Upper lobe of left lung (tissue), 6 donors: ENCODE data around the gene RASGRP4. TPM values are rescaled to one million over a fixed set of nuclear protein-coding genes. Genes with fewer than 3 reads are reported as not detected.
"Not testable (repeated sequence)": the region's sequence is repeated elsewhere in the genome, so short reads cannot be mapped to it uniquely, and the experiment has no call there.

Experiments used
- ATAC-seq, 2 donors: fragments of 200-7000 bp; cut with Tn5 transposase; one replicate each; pipeline ENCODE4 v1.9.1; 2022; ENCODE audit warnings: mild to moderate bottlenecking in 2 of 2, moderate library complexity in 2 of 2; ENCODE audit not compliant: low FRiP score in 2 of 2
- DNase-seq, 2 donors: peaks; one replicate each; pipeline ENCODE4 v3.0.0-alpha.2; 2019 to 2020
- H3K27ac ChIP-seq, 4 donors: fragments of 200-600 bp; sonication (generic); one replicate each; pipeline ENCODE4 v1.5.1; 2016 to 2019
- H3K27me3 ChIP-seq, 4 donors: fragments of 200-600 bp; sonication (generic); one replicate each; pipeline ENCODE4 v1.5.1; 2017 to 2019
- H3K36me3 ChIP-seq, 4 donors: fragments of 200-600 bp; sonication (generic); one replicate each; pipeline ENCODE4 v1.5.1; 2016 to 2019
- H3K4me1 ChIP-seq, 4 donors: fragments of 200-600 bp; sonication (generic); one replicate each; pipeline ENCODE4 v1.5.1; 2018 to 2019
- H3K4me3 ChIP-seq, 4 donors: fragments of 200-600 bp; sonication (generic); one replicate each; pipeline ENCODE4 v1.5.1; 2017 to 2019; ENCODE audit warnings: mild to moderate bottlenecking in 2 of 4, moderate library complexity in 1 of 4
- H3K9me3 ChIP-seq, 4 donors: fragments of 200-600 bp; sonication (generic); one replicate each; pipeline ENCODE4 v1.5.1; 2018 to 2019
- EP300 ChIP-seq, 4 donors: sonication (generic); formaldehyde crosslinking; IDR thresholded peaks; one replicate each; pipeline ENCODE4 v1.5.1; 2017; ENCODE audit warnings: antibody characterized with exemption in 4 of 4, control low read depth in 2 of 4
- POLR2A ChIP-seq, 4 donors: fragments of 450-650 bp; IDR thresholded peaks; one replicate each; pipeline ENCODE4 v1.5.1; 2016 to 2017; ENCODE audit warnings: antibody characterized with exemption in 4 of 4, mild to moderate bottlenecking in 2 of 4
- POLR2AphosphoS5 ChIP-seq, 2 donors: sonication (generic); formaldehyde crosslinking; IDR thresholded peaks; one replicate each; pipeline ENCODE4 v1.5.1; 2017; ENCODE audit warnings: antibody characterized with exemption in 2 of 2
- WGBS, 2 donors: methylation state at CpG; one replicate each; pipeline ENCODE4 v1.1.5; 2017 to 2018; 5-methylcytosine and 5-hydroxymethylcytosine counted together
- total RNA-seq, 6 donors: library from RNA; depleted of rRNA in 4 of 6; stranded (reverse); fragments of >200 nt in 4 of 6; gene quantifications; one replicate each; pipeline versions ENCODE4 v1.1.0 to v1.2.1, GENCODE V29; 2016 to 2021
- TF ChIP-seq, protein P1 (sequence below), 6 experiments: fragments of 450-650 bp in 4 of 6; fragments of 200-600 bp in 2 of 6; sonication (generic) in 2 of 6; IDR thresholded peaks; one replicate each; pipeline ENCODE4 v1.5.1; 2016 to 2019; ENCODE audit warnings: antibody characterized with exemption in 6 of 6
- donor health status: DM: no; HTN: no; CAD: no; lungs with moderate emphysema.
- donor health status: DM: no; HTN: yes; CAD: no; lungs with severe emphysema.

RASGRP4 gene
- total RNA-seq, 6 donors from 2014 or later: 4.4 to 17.5 (median 12.6) TPM

DNA sequence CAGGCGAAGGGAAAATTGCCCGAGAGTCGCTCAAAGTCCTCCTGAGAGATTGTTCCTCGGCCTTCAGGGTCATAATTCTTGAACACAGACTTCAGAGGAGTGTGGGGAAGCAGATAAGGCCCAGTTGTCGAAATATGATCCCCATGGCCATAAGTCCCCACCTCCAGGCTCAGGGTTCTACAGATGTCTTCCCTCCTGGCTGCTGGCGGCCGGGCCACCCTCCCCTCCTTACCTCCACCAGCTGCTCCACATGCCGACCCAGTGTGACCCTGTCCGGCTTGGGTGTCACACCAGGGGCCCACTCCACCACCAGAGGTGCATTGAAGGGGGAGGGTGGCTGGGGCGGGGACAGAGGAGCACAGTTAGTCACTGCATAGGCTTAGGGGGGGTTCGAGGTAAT is 13.1 kb downstream of the RASGRP4 start:
- DNase-seq: peak in 1 of 2 donors; percentile 43
- H3K4me1 ChIP-seq: peaks cover 6 to 10% (median 7%) of the 10 kb centered on the region in 4 donors
- H3K36me3 ChIP-seq: peaks cover 0 to 13% (median 4%) of the 10 kb centered on the region in 4 donors
- no peaks in the 10 kb centered on the region for H3K9me3 ChIP-seq
- H3K27me3 ChIP-seq: no peaks in the 10 kb centered on the region
- H3K27ac ChIP-seq: no peak overlapping the region
- ATAC-seq: no peak
- WGBS, 2 donors: 76 to 86% methylated on average over 7 to 11 of the region's 11 CpGs
- no peak for TF ChIP-seq POLR2A (IDR thresholded peaks at IDR 0.05)
- TF ChIP-seq POLR2AphosphoS5 (IDR thresholded peaks at IDR 0.05): no peak
- TF ChIP-seq, protein P1, sequence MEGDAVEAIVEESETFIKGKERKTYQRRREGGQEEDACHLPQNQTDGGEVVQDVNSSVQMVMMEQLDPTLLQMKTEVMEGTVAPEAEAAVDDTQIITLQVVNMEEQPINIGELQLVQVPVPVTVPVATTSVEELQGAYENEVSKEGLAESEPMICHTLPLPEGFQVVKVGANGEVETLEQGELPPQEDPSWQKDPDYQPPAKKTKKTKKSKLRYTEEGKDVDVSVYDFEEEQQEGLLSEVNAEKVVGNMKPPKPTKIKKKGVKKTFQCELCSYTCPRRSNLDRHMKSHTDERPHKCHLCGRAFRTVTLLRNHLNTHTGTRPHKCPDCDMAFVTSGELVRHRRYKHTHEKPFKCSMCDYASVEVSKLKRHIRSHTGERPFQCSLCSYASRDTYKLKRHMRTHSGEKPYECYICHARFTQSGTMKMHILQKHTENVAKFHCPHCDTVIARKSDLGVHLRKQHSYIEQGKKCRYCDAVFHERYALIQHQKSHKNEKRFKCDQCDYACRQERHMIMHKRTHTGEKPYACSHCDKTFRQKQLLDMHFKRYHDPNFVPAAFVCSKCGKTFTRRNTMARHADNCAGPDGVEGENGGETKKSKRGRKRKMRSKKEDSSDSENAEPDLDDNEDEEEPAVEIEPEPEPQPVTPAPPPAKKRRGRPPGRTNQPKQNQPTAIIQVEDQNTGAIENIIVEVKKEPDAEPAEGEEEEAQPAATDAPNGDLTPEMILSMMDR (IDR thresholded peaks at IDR 0.05): no peak
- H3K4me3 ChIP-seq: no peak overlapping the region

DNA sequence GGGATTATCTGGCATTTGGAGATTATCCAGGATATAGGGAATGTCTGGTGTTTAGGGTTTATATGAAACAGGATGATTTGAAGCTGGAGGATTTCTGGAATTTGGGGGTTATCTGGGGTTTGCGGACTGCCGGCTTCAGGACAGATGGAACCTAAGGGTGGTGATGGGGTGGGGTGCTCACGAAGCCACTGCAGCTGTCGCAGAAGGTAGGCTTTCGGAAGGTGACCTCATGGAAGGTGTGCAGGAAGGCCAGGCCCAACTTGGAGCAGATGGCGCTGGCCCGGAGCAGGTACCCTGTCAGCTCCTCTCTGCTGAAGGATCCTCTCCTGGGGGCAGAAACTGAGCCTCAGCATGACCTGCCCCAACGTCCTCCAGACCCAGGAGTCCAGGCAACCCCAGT is 13.5 kb downstream of the RASGRP4 start:
- H3K4me3 ChIP-seq: no peak overlapping the region
- no peak overlapping the region for H3K27ac ChIP-seq
- WGBS, 2 donors: 91% methylated on average over 4 to 8 of the region's 8 CpGs
- peaks cover 0 to 18% (median 4%) of the 10 kb centered on the region in 4 donors for H3K36me3 ChIP-seq
- H3K27me3 ChIP-seq: no peaks in the 10 kb centered on the region
- TF ChIP-seq POLR2A (IDR thresholded peaks at IDR 0.05): no peak
- TF ChIP-seq, protein P1 (IDR thresholded peaks at IDR 0.05): no peak
- no peak for TF ChIP-seq POLR2AphosphoS5 (IDR thresholded peaks at IDR 0.05)
- H3K9me3 ChIP-seq: no peaks in the 10 kb centered on the region
- H3K4me1 ChIP-seq: peaks cover 2 to 5% (median 3%) of the 10 kb centered on the region in 4 donors
- no peak for ATAC-seq
- DNase-seq: no peak

DNA sequence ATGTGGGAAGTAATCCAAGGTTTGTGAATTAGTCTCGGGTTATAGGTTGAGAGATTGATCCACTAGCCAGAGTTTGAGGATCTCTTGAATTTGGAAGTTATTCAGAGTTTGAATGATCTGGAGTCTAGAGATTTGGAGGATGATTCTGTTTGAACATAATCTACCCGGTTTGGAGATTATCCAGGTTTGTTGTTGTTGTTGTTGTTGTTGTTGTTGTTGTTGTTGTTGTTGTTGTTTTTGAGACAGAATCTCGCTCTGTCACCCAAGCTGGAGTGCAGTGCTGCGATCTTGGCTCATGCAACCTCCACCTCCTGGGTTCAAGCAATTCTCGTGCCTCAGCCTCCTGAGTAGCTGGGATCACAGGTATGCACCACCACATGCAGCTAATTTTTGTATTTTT is 14.1 kb downstream of the RASGRP4 start:
- not testable (repeated sequence) for H3K9me3 ChIP-seq

DNA sequence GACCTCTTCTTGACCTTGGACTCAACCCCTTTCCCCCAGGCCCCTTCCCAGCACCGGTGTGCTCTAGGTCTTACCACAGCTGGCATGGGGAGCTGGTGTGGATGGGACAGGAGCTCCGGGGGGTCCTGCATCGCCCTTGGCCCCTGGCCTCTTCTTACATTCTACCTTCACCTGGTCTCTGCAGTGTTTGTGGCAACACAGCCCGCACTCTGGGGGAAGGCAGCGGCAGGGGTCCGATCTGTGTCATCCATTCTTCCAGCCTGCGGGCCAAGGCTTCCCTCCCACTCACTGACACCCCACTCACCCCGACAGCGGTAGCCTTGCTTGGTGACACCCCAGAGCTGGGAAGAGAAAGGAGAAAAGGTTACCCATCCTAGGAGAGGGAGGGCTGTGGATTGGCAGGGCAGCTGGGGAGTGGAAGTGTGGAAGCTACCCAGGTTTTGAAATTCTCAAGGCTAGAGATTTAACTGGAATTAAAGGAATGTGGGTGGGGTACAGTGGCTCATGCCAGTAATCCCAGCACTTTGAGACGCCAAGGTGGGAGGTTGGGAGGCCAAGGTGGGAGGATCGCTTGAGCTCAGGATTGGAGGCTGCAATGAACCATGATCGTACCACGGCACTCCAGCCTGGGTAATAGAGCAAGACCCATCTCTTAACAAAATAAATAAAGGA is 14.8 kb downstream of the RASGRP4 start:
- Histone ChIP-seq H3K36me3 (peaks cover 0 to 31% (median 11%) of the 10 kb centered on the region in 4 donors), H3K9me3 (no peaks in the 10 kb centered on the region), H3K27ac (no peak overlapping the region), H3K4me3 (no peak overlapping the region), H3K27me3 (no peaks in the 10 kb centered on the region), H3K4me1 (no peaks in the 10 kb centered on the region)
- WGBS, 2 donors: 90% methylated on average over 9 to 13 of the region's 13 CpGs
- TF ChIP-seq EP300 (IDR thresholded peaks at IDR 0.05) (no peak), POLR2A (IDR thresholded peaks at IDR 0.05) (no peak), POLR2AphosphoS5 (IDR thresholded peaks at IDR 0.05) (no peak)
- TF ChIP-seq, protein P1 (IDR thresholded peaks at IDR 0.05): no peak
- DNase-seq (no peak), ATAC-seq (peak in 1 of 2 donors; percentile 42)

More for the DNA sequence above, 14.1 kb downstream of the RASGRP4 start:
- H3K27me3 ChIP-seq, DNase-seq, H3K27ac ChIP-seq, H3K4me1 ChIP-seq, ATAC-seq, H3K4me3 ChIP-seq: not testable (repeated sequence)
- 86 to 90% methylated on average over 5 of the region's 5 CpGs for WGBS, 2 donors
- peaks cover 0 to 24% (median 6%) of the 10 kb centered on the region in 4 donors for H3K36me3 ChIP-seq

DNA sequence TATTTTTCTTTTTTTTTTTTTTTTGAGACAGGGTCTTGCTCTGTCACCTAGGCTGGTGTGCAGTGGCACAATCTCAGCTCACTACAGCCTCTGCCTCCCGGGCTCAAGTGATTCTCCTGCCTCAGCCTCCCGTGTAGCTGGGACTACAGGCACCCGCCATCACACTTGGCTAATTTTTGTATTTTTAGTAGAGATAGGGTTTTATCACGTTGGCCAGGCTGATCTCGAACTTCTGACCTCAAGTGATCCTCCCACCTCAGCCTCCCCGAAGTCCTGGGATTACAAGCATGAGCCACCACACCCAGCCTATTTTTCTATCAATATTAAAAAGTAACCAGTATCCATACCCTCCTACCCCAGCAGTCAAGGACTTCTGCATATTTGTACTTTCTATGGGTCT is 15.6 kb downstream of the RASGRP4 start:
- WGBS, 2 donors: 80 to 90% methylated on average over 6 of the region's 6 CpGs
- H3K4me3 ChIP-seq, H3K27me3 ChIP-seq, DNase-seq, H3K4me1 ChIP-seq, H3K27ac ChIP-seq, H3K9me3 ChIP-seq, ATAC-seq: not testable (repeated sequence)
- H3K36me3 ChIP-seq: peaks cover 0 to 38% (median 11%) of the 10 kb centered on the region in 4 donors

DNA sequence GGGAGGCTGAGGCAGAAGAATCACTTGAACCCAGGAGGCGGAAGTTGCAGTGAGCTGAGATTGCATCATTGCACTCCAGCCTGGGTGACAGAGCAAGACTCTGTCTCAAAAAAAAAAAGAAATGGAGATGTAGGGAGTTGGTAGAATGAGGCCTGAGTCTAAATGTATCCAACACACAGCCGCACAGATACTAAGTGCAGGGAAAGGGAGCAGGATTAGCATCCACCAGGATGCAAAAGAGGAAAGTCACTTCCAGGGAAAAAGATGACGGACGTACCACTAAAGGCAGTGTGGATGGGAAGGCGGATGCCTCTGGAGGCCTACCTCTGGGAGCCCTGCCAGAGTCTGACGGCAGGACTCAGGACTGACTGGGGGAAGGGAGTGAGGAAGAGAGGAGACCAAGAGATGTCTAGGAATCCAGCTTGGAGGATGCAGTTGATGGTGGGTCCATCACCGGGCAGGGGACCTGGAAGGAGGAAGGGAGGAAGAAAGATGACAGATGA is 16.3 kb downstream of the RASGRP4 start:
- TF ChIP-seq, protein P1 (IDR thresholded peaks at IDR 0.05): no peak
- TF ChIP-seq EP300 (IDR thresholded peaks at IDR 0.05) (no peak), POLR2AphosphoS5 (IDR thresholded peaks at IDR 0.05) (no peak), POLR2A (IDR thresholded peaks at IDR 0.05) (no peak)
- DNase-seq (no peak), ATAC-seq (peak in 1 of 2 donors; percentile 55)
- WGBS, 2 donors: 66 to 73% methylated on average over 7 of the region's 7 CpGs
- Histone ChIP-seq H3K9me3 (no peaks in the 10 kb centered on the region), H3K4me3 (no peak overlapping the region), H3K36me3 (peaks cover 0 to 45% (median 12%) of the 10 kb centered on the region in 4 donors), H3K4me1 (peaks cover 0 to under 1% (median 0%) of the 10 kb centered on the region in 4 donors), H3K27me3 (no peaks in the 10 kb centered on the region), H3K27ac (no peak overlapping the region)
